ENCODE data around the gene PSTPIP1.

The PSTPIP1 gene

DNA sequence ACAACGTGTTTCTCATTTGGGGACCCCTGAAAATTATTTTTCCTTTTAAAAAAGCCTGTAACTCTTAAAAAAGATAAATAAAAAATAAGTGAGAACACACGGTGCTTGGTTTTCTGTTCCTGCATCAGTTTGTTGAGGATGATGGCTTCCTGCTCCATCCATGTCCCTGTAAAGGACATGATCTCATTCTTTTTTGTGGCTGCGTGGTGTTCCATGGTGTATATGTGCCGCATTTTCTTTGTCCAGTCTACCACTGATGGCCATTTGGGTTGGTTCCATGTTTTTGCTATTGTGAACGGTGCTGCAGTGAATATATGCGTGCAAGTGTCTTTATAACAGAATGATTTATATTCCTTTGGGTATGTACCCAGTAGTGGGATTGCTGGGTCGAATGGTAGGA, 73.7 kb downstream of the PSTPIP1 start:
- TF ChIP-seq, protein P1, sequence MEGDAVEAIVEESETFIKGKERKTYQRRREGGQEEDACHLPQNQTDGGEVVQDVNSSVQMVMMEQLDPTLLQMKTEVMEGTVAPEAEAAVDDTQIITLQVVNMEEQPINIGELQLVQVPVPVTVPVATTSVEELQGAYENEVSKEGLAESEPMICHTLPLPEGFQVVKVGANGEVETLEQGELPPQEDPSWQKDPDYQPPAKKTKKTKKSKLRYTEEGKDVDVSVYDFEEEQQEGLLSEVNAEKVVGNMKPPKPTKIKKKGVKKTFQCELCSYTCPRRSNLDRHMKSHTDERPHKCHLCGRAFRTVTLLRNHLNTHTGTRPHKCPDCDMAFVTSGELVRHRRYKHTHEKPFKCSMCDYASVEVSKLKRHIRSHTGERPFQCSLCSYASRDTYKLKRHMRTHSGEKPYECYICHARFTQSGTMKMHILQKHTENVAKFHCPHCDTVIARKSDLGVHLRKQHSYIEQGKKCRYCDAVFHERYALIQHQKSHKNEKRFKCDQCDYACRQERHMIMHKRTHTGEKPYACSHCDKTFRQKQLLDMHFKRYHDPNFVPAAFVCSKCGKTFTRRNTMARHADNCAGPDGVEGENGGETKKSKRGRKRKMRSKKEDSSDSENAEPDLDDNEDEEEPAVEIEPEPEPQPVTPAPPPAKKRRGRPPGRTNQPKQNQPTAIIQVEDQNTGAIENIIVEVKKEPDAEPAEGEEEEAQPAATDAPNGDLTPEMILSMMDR (IDR thresholded peaks at IDR 0.05; ENCODE audit: low read depth, low read length, missing control alignments) = no peak
- no peak for DNase-seq (ENCODE audit: low read depth)
- no peak overlapping the region for H3K4me3 ChIP-seq (ENCODE audit: low read depth, low read length)

DNA sequence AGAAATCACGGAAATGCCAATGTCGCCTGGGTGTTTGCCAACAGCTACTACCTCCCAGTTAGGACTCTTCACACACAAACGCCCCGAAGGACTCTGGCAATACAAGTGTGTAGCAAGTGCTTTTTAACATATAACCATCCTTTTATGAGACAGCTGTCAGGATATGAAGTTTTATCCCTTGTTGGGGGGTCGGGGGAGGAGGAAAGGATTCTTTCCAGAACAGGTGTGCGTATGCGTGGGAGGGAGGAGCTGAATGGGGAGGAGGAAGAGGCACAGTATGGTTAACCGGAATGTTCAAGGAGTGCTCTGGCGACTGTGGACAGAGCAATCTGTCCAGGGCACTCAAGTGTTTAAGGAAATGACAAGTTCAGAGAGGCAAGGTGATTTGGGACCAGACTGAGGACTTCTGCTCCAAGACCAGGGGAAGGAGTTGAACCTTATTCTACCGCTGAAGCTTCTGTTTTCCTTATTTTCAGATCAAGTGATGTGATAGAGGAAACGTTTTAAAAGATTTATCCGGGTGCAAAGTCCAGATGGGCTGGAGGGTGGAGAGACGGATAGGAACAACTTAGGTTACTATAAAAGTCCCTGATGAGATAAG, 74.7 kb downstream of the PSTPIP1 start:
- no peak for DNase-seq (ENCODE audit: low read depth)
- H3K4me3 ChIP-seq (ENCODE audit: low read depth, low read length) = peak overlapping the region; percentile 91
- TF ChIP-seq, protein P1 (IDR thresholded peaks at IDR 0.05; ENCODE audit: low read depth, low read length, missing control alignments) = no peak

DNA sequence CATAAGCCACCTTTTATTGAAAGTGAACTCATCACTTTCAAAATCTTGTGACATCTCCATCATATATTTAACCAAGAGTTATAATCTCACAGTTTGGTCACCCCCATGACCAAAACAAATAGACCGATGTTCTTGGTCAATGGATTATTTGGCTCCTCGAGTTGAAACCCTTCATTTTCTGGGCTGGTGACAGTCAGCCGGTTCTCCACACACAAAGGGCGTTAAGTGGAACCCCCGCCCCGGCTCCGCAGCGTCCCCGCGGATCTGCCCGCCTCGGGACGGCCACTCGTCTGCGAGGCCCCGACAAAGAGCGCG, 75.2 kb downstream of the PSTPIP1 start:
- TF ChIP-seq, protein P1 (IDR thresholded peaks at IDR 0.05; ENCODE audit: low read depth, low read length, missing control alignments) = no peak
- DNase-seq (ENCODE audit: low read depth) = no peak
- H3K4me3 ChIP-seq (ENCODE audit: low read depth, low read length) = peak overlapping the region; percentile 91

DNA sequence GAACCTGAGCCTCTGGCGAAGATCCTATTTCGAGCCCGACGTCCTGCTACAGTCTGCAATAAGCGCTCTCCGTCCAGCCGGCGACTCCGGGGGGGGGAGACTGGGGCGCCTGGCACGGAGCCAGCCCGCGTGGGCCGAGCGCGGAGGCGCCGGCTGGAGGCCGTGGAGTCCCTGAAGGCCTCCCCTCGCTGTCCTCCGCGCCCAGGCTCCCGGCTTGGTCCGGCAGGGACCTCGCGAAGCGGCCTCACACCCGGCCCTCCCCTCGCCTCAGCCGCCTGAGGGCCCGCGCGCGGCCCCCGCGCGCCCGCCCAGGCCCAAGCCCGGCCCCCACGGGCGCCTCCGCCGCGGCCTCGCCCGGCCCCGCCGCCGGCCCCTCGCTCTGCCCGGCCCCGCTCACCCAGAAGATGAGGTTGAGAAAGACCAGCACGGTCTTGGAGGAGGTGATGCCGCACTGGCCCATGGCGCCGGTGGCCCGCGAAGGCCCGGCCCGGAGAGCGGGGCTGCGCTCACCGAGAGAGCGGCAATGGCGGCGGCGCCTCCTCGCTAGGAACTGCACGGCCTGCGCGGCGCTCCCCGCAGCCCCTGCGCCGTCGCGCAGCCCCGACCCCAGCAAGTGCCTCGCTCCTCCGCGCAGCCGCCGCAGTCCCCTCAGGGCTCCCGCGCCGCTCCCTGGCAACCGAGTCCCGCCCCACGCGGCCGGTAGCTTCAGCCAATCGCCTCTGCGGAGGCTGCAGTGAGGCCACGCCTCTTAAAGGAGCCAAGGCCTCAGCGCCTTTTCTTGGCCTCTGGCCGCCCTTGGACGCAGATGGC, 75.8 kb downstream of the PSTPIP1 start, which contains the start of gene TSPAN3:
Gene TSPAN3, minus strand, starts transcription at position 615 of the 810 bp plus-strand sequence. Its CDS starts 155 bp downstream, at position 460.
- DNase-seq (ENCODE audit: low read depth) = peak; percentile 64
- peak within 1 kb of the TSS; percentile 91 for H3K4me3 ChIP-seq (ENCODE audit: low read depth, low read length)
- TF ChIP-seq, protein P1 (IDR thresholded peaks at IDR 0.05; ENCODE audit: low read depth, low read length, missing control alignments) = no peak

DNA sequence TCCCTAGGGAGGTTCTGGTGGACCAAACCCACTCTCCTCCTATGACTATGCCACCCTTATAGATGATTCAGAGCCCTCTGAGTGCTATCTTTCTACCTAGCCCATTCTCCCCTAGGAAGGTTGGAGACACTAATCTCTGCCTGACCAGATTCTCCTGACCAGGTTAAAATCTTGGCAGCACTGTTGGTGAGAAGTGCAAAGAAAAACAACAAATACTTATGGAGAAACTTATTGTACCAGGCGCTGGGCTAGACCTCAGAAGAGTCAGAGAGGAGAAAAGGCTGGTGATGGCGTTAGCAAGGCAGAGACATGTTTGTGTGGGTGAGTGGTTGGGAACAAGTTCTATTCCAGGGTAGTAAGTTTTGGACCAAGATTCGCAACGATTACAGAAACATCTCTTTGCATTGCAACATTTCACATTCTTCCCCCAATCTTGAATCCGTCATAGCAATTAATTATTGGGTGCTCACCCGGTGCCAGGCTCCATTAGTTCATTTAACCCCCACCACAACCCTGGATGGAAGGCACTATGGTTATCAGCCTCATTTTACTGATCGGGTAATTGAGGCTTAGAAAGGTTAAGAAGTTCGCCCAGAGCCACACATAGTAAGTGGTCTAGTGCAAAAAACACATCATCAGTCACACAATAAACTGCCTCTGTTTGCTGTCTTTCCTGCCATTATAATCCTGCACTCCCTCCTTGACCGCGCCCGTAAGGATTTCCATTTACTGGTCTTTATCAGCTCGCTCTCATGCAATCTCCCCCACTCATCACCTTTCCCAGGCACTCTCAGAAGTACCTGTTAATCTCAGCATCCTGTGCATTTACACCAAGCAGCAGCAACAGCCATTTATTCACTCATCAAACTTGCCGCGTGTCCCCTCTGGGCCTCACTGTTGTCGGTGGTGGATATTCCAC, 76.6 kb downstream of the PSTPIP1 start:
- TF ChIP-seq, protein P1 (IDR thresholded peaks at IDR 0.05; ENCODE audit: low read depth, low read length, missing control alignments) = no peak
- DNase-seq (ENCODE audit: low read depth) = no peak
- peak overlapping the region; percentile 91; the same call in 1 of the 2 replicates for H3K4me3 ChIP-seq (ENCODE audit: low read depth, low read length)

DNA sequence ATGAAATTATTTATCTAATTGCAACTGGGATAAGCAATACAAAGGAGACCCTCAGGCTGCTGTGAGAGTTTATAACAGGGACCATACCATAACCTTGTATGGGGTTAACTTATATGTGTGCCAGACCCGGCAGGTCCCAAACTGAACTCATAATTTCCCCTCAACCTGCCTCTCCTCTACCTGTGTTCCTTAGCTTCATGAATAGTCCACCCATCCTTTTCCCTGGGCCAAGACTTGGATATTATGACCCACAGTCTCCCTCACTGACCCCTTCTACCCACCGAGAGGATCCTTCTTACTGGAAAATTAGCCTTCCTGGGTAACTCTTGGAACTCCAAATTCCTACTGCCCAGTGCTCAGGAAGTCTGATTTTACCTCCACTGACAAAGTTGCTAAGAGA, 79.4 kb downstream of the PSTPIP1 start:
- TF ChIP-seq, protein P1 (IDR thresholded peaks at IDR 0.05; ENCODE audit: low read depth, low read length, missing control alignments) = no peak
- H3K4me3 ChIP-seq (ENCODE audit: low read depth, low read length) = no peak overlapping the region
- no peak for DNase-seq (ENCODE audit: low read depth)

All from GM12864 (cell line).